ENCODE results near the gene VSTM4. TPM values are rescaled to one million over a fixed set of nuclear protein-coding genes. Genes with fewer than 3 reads are reported as not detected.

VSTM4 gene
- total RNA-seq, 1 donor from 2014 or later: 19.5 TPM

DNA sequence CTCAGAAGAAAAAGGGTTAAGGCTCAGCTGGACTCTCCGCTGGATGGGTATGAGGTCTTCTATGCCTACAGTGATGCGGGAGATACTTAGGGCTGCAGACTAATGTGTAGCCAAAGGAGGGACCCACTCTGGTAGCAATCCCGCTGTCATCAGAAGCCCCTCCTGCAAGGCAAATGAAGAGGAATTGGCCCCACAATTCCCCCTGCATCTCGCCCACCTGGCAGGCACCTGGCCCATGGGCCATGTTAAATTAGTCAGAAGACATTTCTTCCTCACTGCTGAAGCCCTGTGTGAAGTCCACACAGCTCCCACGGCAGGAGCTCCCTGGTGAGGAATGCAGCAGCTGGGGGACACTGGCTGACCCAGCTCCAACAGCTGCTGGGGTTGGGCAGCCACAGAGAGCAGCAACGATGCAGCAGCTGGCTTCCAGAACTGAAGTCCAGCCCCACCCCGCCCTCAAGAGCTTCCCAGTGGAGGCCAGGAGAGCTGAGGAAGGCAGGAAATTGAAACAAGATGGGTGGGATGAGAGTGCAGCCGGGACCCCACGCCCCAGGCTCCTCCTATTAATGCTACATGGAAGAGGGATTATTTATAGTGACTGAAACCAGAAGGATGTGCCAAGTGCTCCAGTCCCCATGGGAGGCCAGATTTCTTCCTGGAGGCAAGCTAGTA is 5.5 kb downstream of the VSTM4 start:
- ATAC-seq (peak; percentile 56), DNase-seq (no peak)
- intact Hi-C loops (cut with DNase I): no loop called here
- TF ChIP-seq, protein P1, sequence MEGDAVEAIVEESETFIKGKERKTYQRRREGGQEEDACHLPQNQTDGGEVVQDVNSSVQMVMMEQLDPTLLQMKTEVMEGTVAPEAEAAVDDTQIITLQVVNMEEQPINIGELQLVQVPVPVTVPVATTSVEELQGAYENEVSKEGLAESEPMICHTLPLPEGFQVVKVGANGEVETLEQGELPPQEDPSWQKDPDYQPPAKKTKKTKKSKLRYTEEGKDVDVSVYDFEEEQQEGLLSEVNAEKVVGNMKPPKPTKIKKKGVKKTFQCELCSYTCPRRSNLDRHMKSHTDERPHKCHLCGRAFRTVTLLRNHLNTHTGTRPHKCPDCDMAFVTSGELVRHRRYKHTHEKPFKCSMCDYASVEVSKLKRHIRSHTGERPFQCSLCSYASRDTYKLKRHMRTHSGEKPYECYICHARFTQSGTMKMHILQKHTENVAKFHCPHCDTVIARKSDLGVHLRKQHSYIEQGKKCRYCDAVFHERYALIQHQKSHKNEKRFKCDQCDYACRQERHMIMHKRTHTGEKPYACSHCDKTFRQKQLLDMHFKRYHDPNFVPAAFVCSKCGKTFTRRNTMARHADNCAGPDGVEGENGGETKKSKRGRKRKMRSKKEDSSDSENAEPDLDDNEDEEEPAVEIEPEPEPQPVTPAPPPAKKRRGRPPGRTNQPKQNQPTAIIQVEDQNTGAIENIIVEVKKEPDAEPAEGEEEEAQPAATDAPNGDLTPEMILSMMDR (IDR thresholded peaks at IDR 0.05): no peak
- Histone ChIP-seq H3K4me1 (peaks cover 40% of the 10 kb centered on the region), H3K27ac (peak overlapping the region; percentile 26), H3K9me3 (no peaks in the 10 kb centered on the region), H3K4me3 (no peak overlapping the region), H3K27me3 (no peaks in the 10 kb centered on the region), H3K36me3 (no peaks in the 10 kb centered on the region)

DNA sequence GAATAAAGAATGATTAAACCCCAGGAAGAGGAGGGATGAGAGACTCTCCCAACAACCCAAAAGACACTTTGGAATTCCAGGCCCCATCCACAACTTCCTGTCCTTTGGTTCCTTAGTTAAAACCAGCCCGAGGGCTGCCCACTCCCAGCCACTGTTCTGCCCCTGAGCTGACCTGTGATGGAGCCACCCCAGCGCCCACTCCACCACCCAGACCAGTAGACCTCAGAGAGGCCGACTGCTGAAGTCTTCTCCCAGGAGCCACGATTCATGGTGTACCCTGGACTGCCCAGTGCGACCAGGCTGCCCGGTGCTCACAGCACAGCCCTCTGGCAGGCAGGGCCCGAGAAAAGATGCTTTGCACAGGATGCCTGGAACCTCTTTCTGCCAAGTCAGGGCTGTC is 6.7 kb downstream of the VSTM4 start:
- no peaks in the 10 kb centered on the region for H3K36me3 ChIP-seq
- H3K9me3 ChIP-seq: no peaks in the 10 kb centered on the region
- no peak overlapping the region for H3K27ac ChIP-seq
- no peak overlapping the region for H3K4me3 ChIP-seq
- H3K27me3 ChIP-seq: no peaks in the 10 kb centered on the region
- peaks cover 39% of the 10 kb centered on the region for H3K4me1 ChIP-seq
- intact Hi-C loops (cut with DNase I): no loop called here
- TF ChIP-seq, protein P1 (IDR thresholded peaks at IDR 0.05): no peak
- no peak for ATAC-seq
- DNase-seq: no peak

DNA sequence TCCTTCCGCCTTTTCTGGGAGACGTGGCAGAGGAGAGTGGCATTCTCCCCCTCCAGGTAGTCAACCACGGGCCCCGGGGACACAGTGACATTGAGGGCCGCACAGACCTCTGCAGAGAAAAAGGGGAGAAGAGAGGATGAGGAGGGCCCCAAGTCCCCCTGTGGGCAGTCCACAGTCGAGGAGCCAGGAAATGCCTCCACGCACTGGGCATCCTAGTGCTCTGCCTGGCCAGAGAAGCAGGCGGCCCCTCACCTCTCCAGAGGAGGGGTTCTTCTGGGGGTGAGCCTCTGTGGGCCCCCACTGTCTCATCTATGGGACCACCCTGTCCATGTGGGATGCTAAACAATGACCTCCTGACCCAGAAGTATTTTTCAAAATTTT is 7.4 kb downstream of the VSTM4 start:
- Histone ChIP-seq H3K27me3 (no peaks in the 10 kb centered on the region), H3K4me1 (peaks cover 35% of the 10 kb centered on the region), H3K27ac (no peak overlapping the region), H3K4me3 (no peak overlapping the region), H3K36me3 (no peaks in the 10 kb centered on the region), H3K9me3 (no peaks in the 10 kb centered on the region)
- intact Hi-C loops (cut with DNase I): no loop called here
- TF ChIP-seq, protein P1 (IDR thresholded peaks at IDR 0.05): no peak
- ATAC-seq (no peak), DNase-seq (no peak)

DNA sequence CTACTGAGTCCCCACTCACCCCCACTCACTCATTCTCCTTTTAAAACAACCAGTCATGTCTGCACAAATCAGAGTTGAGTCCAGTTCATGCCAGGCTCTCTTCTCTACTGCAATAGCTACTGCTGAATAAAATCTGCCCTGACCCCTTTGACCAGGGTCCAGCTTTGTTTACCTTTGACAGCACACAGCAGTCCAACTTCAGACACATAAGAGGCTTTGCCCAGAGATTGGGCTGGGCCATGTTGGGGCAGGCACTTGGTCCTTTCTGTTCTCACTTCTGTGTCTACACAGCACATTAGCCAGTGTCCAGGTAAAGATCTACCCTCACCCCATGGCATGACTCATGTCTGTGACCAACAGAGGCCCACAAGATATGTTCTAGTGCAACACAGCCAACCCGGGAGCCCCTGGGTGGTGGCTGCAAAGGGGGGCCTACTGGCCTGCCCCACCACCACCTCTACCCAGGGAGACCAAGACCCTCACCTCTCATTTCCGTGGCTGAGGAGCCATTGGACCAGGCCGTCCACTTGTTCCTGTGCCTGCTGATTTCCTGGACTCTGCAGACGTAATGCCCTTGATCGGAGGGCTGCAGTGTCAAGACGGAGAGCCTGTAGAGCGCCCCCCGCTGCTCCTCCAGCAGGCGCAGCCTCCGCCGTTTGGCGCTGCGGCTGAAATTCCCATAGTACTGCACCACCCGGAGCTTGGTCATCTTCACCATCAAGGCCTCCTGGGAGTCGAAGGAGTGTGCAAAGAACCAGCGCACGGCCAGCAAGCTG is 8.0 kb downstream of the VSTM4 start:
- ATAC-seq (no peak), DNase-seq (no peak)
- Histone ChIP-seq H3K4me3 (no peak overlapping the region), H3K27ac (no peak overlapping the region), H3K36me3 (no peaks in the 10 kb centered on the region), H3K4me1 (peaks cover 35% of the 10 kb centered on the region), H3K27me3 (no peaks in the 10 kb centered on the region), H3K9me3 (no peaks in the 10 kb centered on the region)
- intact Hi-C loops (cut with DNase I): no loop called here
- TF ChIP-seq, protein P1 (IDR thresholded peaks at IDR 0.05): no peak

DNA sequence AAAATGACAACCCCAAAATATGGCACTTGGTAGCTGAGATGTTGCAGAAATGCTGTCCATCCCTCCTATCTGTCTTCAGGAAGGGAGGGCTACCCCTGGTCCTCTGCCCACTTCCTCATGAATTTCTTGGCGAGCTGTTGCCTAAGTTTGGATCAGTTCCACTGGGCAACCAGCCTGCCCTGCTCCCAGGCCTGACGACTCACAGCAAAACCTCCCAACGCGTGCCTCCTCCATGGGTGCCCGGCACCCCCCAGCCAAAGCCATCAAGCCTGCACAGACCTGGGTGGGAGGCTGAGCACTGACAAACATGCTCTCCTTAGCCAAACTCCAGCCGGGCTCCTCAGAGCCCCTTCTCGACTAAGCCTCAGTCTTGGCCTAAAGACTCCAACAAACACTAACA is 8.9 kb downstream of the VSTM4 start:
- no peaks in the 10 kb centered on the region for H3K27me3 ChIP-seq
- intact Hi-C loops (cut with DNase I): no loop called here
- no peaks in the 10 kb centered on the region for H3K36me3 ChIP-seq
- no peaks in the 10 kb centered on the region for H3K9me3 ChIP-seq
- no peak overlapping the region for H3K4me3 ChIP-seq
- H3K27ac ChIP-seq: no peak overlapping the region
- TF ChIP-seq, protein P1 (IDR thresholded peaks at IDR 0.05): no peak
- peaks cover 35% of the 10 kb centered on the region for H3K4me1 ChIP-seq
- no peak for DNase-seq
- peak; percentile 39 for ATAC-seq
